Esophagus mucosa (tissue), 1 donor: ENCODE data around the gene KCNC2. TPM values are rescaled to one million over a fixed set of nuclear protein-coding genes. Genes with fewer than 3 reads are reported as not detected.
"Not testable (repeated sequence)": the region's sequence is repeated elsewhere in the genome, so short reads cannot be mapped to it uniquely, and the experiment has no call there.

Experiments
- ATAC-seq: fragments of 200-7000 bp; cut with Tn5 transposase; one replicate; pipeline ENCODE4 v1.9.1; 2020
- total RNA-seq: library from RNA; stranded (reverse); gene quantifications from one replicate; pipeline ENCODE4 v1.2.4, GENCODE V29; 2023
- donor health status: DM: yes; HTN: yes; CAD: no.

Gene KCNC2
- total RNA-seq: not detected

DNA sequence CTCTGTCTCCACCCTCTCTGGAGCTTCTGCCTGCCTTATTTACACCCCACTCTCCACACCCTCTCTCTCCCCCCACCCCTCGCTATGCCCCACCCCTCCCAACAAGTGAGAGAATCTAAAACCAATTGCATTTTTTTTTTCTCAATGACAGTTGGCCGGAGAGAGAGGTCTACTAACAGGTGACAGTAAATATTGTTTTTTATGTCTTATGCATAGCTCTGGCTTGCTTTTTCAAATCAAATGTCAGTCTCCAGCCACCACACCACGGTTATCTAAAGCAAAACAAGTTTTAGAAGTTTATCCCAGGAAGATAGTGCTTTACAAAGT lies at the start of gene KCNC2:
KCNC2 (minus strand) TSS at position 28 of the 327 bp plus-strand sequence.
- no peak for ATAC-seq

GRCh38 chr12:75259143-75259542 lies 49.5 kb upstream of the KCNC2 start:
- peak; percentile 46 for ATAC-seq

DNA sequence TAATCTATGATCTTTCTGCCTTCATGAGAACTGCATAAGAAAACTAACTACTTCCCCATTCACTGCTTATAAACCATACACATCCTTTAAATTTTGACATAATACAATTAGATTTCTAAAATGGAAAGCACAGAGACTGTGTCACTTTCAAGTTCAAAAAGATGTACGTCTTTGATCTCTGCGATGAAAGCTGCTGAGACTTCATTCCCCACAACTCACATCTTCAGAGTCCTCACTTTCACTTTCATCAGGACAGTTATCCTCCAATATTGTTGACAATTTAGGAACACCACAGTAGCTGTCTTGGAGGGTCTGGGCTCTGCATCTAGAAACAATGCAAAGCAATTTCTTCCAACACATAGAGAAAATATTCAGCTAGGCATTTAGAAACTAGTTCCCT lies 47.9 kb upstream of the KCNC2 start:
- no peak for ATAC-seq

DNA sequence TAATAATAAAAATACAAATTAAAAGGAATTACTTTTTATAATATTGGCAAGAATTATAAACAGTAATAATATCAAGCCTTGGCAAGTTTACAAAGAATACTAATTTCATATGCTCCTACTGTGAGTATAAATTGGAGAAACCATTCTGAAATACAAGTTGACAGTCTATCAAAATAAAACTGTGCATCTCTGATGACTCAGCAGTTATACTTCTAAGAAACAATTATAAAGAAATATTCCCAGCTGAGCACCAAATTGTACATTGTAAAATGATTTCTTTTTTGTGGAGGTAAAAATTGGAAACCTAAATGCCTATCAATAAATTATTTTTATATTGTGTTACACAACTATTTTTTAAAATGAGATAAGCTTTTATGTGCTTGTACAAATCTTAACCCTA lies 35.5 kb upstream of the KCNC2 start:
- ATAC-seq: no peak

GRCh38 chr12:75239987-75240386 lies 30.3 kb upstream of the KCNC2 start:
- ATAC-seq: no peak

DNA sequence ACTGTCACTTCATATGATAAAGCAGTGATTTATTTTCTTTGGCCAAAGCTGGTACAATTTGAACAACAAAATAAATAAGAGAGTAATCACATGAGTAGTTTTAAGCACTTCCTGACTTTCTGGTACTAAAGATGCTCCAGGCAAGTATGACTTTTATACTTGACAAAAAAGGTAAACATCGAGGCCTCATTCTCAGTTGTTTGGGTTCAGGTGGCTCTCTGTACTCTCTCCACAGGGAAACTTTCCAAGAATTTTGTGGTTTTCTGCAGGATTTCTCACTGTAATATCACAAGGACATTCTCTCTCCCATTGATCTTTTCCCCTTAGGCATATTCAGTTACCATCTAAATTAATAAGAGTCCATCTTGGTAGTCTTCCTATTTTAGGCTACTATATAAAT lies 26.6 kb upstream of the KCNC2 start:
- ATAC-seq: no peak

GRCh38 chr12:75227132-75227531 lies 17.5 kb upstream of the KCNC2 start:
- no peak for ATAC-seq

DNA sequence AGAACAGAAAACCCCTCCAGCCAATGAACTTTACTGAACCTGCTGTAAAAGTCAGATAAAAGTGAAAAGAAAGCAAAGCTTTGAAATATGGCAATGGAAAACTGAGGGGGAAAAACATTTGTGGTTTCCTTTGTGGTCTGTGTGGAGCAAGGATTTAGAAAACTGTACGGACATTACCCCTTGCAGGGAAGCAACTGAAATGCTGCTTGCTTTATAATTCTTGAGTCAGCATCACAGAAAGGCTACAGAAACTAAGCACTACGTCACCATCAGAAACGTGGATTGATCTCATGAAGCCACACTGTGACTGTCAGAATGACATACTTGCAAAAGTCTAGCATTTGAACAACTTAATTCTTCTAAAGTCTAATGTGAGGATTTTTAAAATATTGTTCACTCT lies 2.4 kb upstream of the KCNC2 start:
- ATAC-seq: no peak

- ATAC-seq: peak; percentile 18
Observed at GRCh38 chr12:75208856-75209811, 505 bp downstream of the KCNC2 start.

GRCh38 chr12:75207338-75208083 lies 2.1 kb downstream of the KCNC2 start:
- ATAC-seq: no peak

DNA sequence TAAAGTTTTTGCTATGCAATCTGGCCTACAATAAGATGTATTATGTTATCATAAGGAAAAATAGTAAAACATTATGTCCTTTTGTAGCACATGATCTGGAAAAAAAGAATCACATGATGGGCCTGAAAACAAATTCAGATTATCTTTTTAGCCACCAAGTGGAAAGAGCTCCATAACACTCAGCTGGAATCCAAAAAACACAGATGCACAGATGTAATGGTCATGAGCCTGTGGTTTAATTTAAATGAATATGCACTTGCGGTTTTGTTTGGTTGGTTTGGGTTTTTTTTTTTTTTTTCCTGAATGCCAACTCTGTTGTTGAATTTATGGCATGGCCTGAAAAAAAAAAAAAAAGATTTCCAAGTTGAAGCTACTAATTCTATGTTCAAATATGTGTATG lies 4.1 kb downstream of the KCNC2 start:
- ATAC-seq: no peak

DNA sequence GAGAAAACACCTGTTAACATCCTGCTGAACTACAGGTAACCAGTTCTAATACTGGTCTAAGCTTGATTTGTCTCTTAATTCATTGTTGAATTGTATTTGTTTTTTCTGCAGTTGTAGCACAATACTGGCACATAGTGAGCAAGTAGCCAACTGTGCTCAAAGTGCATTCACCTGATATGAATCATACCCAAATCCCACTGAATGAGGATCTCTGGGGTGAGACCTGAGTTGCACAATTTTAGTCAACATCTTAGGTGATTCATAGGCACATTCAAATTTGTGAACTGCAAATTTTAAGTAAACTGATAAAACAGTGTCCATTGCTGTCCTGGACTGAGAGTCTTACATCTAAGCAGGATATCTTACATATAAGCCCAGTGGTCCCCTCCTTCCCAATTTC lies 12.8 kb downstream of the KCNC2 start:
- peak; percentile 95 for ATAC-seq

GRCh38 chr12:75196408-75196807 lies 13.2 kb downstream of the KCNC2 start:
- ATAC-seq: peak; percentile 80

DNA sequence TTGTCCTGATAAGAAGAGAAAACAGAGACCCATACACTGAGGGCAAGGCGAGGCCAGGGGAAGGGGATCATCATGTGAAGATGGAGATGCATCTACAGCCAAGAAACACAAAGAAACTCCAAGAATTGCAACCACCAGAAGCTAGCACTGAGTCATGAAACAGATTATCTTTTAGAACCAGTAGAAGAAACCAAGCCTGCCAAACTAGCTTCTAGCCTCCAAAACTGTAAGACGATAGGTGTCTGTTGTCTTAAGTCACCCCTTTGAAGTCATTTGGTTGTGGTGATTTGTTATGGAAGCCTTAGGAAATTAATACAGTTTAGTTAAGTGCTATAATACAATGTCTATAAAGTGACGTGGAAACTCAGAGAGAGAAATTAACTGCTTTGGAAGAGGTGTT lies 15.4 kb downstream of the KCNC2 start:
- ATAC-seq: peak; percentile 77

GRCh38 chr12:75192196-75192595 lies 17.4 kb downstream of the KCNC2 start:
- no peak for ATAC-seq

DNA sequence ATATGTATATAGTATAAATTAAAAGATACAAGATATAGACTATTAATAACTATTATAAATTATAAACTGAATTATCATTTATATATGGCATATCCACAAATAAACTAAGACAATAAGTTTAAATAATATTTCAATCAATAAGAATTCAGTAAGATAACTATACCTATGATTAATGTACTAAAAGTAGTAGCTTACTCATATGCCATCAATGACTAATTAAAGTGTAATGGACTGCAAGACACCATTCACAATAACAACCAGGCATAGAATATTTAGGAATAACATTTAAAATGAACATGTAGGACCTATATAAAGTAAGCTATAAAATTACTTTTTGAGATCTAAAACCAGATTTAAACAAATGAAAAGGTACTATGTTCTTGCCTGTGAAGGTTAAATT lies 18.8 kb downstream of the KCNC2 start:
- ATAC-seq: no peak

- not testable (repeated sequence) for ATAC-seq
Observed at GRCh38 chr12:75185881-75186280, 23.8 kb downstream of the KCNC2 start.

DNA sequence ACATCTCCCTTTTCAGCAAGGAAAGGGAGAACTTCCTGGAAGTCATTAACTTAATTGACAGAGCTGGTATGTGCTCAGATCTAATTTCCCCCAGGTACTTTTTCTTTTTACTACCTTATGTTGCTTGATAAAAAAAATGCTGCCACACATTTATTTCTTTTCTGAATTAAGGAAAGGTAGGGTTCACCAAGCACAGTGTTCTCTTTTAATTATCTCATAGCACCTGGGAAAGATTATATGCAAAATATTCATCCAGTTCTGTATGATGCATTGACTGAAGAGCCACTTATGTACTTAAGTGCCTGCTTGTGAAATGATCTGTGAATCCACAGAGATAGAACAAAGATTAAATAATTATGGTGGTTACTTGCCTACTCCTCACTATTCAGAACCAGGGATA lies 25.1 kb downstream of the KCNC2 start:
- no peak for ATAC-seq

- ATAC-seq: no peak
Observed at GRCh38 chr12:75183967-75184366, 25.7 kb downstream of the KCNC2 start.

GRCh38 chr12:75177997-75178396 lies 31.6 kb downstream of the KCNC2 start:
- ATAC-seq: peak; percentile 100

GRCh38 chr12:75172611-75173010 lies 37.0 kb downstream of the KCNC2 start:
- no peak for ATAC-seq

GRCh38 chr12:75170640-75171185 lies 38.9 kb downstream of the KCNC2 start:
- ATAC-seq: no peak

DNA sequence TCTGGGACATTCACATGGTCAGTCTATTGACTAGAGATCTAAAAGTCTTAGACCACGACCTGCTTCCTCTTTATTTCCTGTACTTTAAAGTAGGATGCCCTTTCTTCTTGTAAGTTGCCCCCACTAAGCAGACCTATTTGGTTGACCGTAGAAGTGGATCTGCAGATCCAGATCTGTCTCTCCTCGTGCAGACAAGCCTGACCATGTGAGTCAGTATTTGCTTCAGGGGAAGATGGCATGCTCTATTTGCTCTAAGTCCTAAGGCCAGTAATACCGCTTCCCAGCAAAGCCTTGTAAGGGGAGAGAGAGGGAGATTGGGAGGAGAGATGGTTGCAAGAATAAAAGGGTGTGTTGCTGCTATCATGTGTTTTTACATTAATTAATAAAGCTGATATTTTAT lies 46.8 kb downstream of the KCNC2 start:
- peak; percentile 59 for ATAC-seq

DNA sequence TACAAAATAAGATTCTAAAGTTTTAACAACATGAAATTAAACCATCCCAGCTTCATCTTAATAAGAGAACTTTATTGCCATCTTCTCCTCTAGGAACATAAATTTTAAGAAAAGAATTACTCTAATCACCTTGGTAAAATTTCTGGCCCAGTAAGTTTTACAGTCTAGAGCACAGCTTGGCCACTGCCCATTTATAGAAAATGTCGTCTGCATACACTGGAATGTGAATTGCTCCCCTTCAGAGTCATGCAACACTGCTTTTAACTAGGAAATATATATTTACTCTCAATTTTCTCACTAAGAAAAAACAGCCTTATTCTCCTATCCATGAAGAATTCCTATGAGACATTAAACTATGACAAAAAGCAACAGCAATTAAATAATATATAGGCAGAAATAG lies 48.2 kb downstream of the KCNC2 start:
- no peak for ATAC-seq
